ENCODE data around the gene GRID2. TPM values are rescaled to one million over a fixed set of nuclear protein-coding genes. Genes with fewer than 3 reads are reported as not detected.

GRID2 gene
- total and polyA plus RNA-seq, 10 of the 15 experiments (the other 5 are each of a cell fraction or from before 2014, with no cell fraction given): not detected

- no peak for TF ChIP-seq EED (IDR thresholded peaks at IDR 0.05; ENCODE audit: low read depth)
- TF ChIP-seq RCOR1 (conservative IDR thresholded peaks at IDR 0.05; ENCODE audit: low read depth, low read length): no peak
- TF ChIP-seq ZNF217 (IDR thresholded peaks at IDR 0.05): no peak
- no peak for TF ChIP-seq RELB (IDR thresholded peaks at IDR 0.05; ENCODE audit: low read depth)
- no peak for TF ChIP-seq PAX5 (IDR thresholded peaks at IDR 0.05; ENCODE audit: borderline replicate concordance, low read depth, low read length)
- TF ChIP-seq POLR2AphosphoS5 (IDR thresholded peaks at IDR 0.05; ENCODE audit: low read length): no peak
- TF ChIP-seq MEF2B (IDR thresholded peaks at IDR 0.05; ENCODE audit: partially characterized antibody, poor library complexity, severe bottlenecking): no peak
These were observed 325.5 kb downstream of the GRID2 start (continued) for GRCh38 chr4:92629302-92629701.

- Histone ChIP-seq H4K20me1 (ENCODE audit: control insufficient read depth, insufficient read depth) (no peaks in the 10 kb centered on the region), H3K79me2 (ENCODE audit: control insufficient read depth, insufficient read depth, low read length) (no peaks in the 10 kb centered on the region), H3K27ac (ENCODE audit: control insufficient read depth, insufficient read depth) (no peak overlapping the region), H3K4me3 (no peak overlapping the region), H2AFZ (ENCODE audit: control insufficient read depth, low read depth, low read length) (no peak overlapping the region), H3K4me1 (ENCODE audit: control insufficient read depth, insufficient read depth, low read length) (no peaks in the 10 kb centered on the region), H3K9me3 (replicated peaks; ENCODE audit: control insufficient read depth, insufficient read depth, low read length) (no peaks in the 10 kb centered on the region), H3K36me3 (ENCODE audit: control insufficient read depth in 2 of 2, insufficient read depth in 2 of 2, low read length in 1 of 2) (no peaks in the 10 kb centered on the region), H3K4me2 (ENCODE audit: control insufficient read depth, insufficient read depth) (no peak overlapping the region), H3K9ac (ENCODE audit: control insufficient read depth, insufficient read depth, low read length) (no peak overlapping the region), H3K27me3 (replicated peaks in 1 of 2; ENCODE audit: control insufficient read depth in 2 of 2, insufficient read depth in 2 of 2, low read length in 1 of 2) (no peaks in the 10 kb centered on the region)
- no peak for TF ChIP-seq POLR2AphosphoS2 (IDR thresholded peaks at IDR 0.05; ENCODE audit: low read depth, low read length)
- no peak for TF ChIP-seq ZNF622 (IDR thresholded peaks at IDR 0.05)
- no peak for TF ChIP-seq PKNOX1 (IDR thresholded peaks at IDR 0.05)
- TF ChIP-seq LARP7 (IDR thresholded peaks at IDR 0.05): no peak
- TF ChIP-seq SUPT20H (IDR thresholded peaks at IDR 0.05; ENCODE audit: borderline replicate concordance, control insufficient read depth, low read depth, low read length): no peak
- no peak for TF ChIP-seq MTA3 (IDR thresholded peaks at IDR 0.05; ENCODE audit: borderline replicate concordance, low read length)
- TF ChIP-seq NKRF (conservative IDR thresholded peaks at IDR 0.05): no peak
- no peak for TF ChIP-seq RFX5 (IDR thresholded peaks at IDR 0.05; ENCODE audit: low read depth, low read length)
- no peak for TF ChIP-seq TCF7 (IDR thresholded peaks at IDR 0.05; ENCODE audit: borderline replicate concordance)
- no peak for TF ChIP-seq ZNF384 (IDR thresholded peaks at IDR 0.05; ENCODE audit: borderline replicate concordance, low read depth, low read length)
- TF ChIP-seq RAD21 (IDR thresholded peaks at IDR 0.05; ENCODE audit: insufficient read depth, low read depth, low read length): no peak
- TF ChIP-seq BCL11A (IDR thresholded peaks at IDR 0.05; ENCODE audit: low read depth, low read length): no peak
- no peak for TF ChIP-seq SPI1 (IDR thresholded peaks at IDR 0.05; ENCODE audit: borderline replicate concordance, insufficient read depth, low read depth, low read length)
- TF ChIP-seq SP1 (IDR thresholded peaks at IDR 0.05; ENCODE audit: low read depth, low read length): no peak
- no TSS peak for BruUV-seq (replicated peaks)
- WGBS (ENCODE audit: insufficient coverage, insufficient replicate concordance, low lambda C conversion rate, missing lambda C conversion rate): 4% methylated on average over 3 of the region's 3 CpGs
- in situ Hi-C loops (cut with MboI): no loop called here
- ChIA-PET POLR2A (no interaction called here), SMC1A (ENCODE audit: uncharacterized antibody, unreplicated experiment) (no interaction called here), RAD21 (ENCODE audit: unreplicated experiment) (no interaction called here), CTCF (no interaction called here)
- DNase-seq (ENCODE audit: low read depth, low spot score) (no peak), FAIRE-seq (no peak), ATAC-seq (no peak)
- intact Hi-C loops (cut with micrococcal nuclease; ENCODE audit: unreplicated experiment): no loop called here
These were observed 331.1 kb downstream of the GRID2 start for GRCh38 chr4:92634882-92635281.

All from GM12878 (cell line).